ENCODE measurements around the gene CRADD. TPM values are rescaled to one million over a fixed set of nuclear protein-coding genes. Genes with fewer than 3 reads are reported as not detected.
A peak's percentile ranks its signal among the peaks of the same experiment; 100 is the strongest.

The CRADD gene
- total and polyA plus RNA-seq, 10 of the 15 experiments (the other 5 are each of a cell fraction or from before 2014, with no cell fraction given): 7.6 to 15.5 (median 11.7) TPM

DNA sequence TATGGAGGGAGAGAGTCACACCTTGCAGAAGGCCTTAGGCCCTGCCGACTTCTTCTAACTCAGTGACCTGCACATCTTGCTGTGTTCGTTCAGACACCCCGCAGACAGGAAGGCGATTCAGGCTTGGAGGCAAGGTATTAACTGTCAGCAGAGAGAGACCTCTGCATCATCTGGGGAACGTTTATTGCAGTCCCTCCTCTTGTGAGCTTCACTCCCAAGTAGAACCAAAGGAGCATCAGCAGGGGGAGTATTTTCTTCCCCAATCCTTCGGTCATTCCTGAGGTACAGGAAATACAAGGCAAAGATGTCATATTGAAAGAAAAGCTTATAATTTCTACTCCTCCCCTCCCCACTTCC lies 217.9 kb downstream of the CRADD start (continued):
- TF ChIP-seq, protein P1, sequence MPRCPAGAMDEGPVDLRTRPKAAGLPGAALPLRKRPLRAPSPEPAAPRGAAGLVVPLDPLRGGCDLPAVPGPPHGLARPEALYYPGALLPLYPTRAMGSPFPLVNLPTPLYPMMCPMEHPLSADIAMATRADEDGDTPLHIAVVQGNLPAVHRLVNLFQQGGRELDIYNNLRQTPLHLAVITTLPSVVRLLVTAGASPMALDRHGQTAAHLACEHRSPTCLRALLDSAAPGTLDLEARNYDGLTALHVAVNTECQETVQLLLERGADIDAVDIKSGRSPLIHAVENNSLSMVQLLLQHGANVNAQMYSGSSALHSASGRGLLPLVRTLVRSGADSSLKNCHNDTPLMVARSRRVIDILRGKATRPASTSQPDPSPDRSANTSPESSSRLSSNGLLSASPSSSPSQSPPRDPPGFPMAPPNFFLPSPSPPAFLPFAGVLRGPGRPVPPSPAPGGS (IDR thresholded peaks at IDR 0.05; ENCODE audit: borderline replicate concordance, insufficient read depth, low read depth, low read length, poor library complexity, severe bottlenecking): no peak
- TF ChIP-seq, protein P2, sequence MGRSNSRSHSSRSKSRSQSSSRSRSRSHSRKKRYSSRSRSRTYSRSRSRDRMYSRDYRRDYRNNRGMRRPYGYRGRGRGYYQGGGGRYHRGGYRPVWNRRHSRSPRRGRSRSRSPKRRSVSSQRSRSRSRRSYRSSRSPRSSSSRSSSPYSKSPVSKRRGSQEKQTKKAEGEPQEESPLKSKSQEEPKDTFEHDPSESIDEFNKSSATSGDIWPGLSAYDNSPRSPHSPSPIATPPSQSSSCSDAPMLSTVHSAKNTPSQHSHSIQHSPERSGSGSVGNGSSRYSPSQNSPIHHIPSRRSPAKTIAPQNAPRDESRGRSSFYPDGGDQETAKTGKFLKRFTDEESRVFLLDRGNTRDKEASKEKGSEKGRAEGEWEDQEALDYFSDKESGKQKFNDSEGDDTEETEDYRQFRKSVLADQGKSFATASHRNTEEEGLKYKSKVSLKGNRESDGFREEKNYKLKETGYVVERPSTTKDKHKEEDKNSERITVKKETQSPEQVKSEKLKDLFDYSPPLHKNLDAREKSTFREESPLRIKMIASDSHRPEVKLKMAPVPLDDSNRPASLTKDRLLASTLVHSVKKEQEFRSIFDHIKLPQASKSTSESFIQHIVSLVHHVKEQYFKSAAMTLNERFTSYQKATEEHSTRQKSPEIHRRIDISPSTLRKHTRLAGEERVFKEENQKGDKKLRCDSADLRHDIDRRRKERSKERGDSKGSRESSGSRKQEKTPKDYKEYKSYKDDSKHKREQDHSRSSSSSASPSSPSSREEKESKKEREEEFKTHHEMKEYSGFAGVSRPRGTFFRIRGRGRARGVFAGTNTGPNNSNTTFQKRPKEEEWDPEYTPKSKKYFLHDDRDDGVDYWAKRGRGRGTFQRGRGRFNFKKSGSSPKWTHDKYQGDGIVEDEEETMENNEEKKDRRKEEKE (IDR thresholded peaks at IDR 0.05): no peak
- no peak for TF ChIP-seq MTA3 (IDR thresholded peaks at IDR 0.05; ENCODE audit: borderline replicate concordance, low read length)
- TF ChIP-seq PKNOX1 (IDR thresholded peaks at IDR 0.05): no peak

- Histone ChIP-seq H2AFZ (ENCODE audit: control insufficient read depth, low read depth, low read length) (no peak overlapping the region), H3K4me3 (no peak overlapping the region), H3K27me3 (replicated peaks in 1 of 2; ENCODE audit: control insufficient read depth in 2 of 2, insufficient read depth in 2 of 2, low read length in 1 of 2) (peaks cover 0 to 4% of the 10 kb centered on the region in 2 experiments; a peak in 2 of 4 replicates), H3K9ac (ENCODE audit: control insufficient read depth, insufficient read depth, low read length) (no peak overlapping the region), H3K36me3 (ENCODE audit: control insufficient read depth in 2 of 2, insufficient read depth in 2 of 2, low read length in 1 of 2) (no peaks in the 10 kb centered on the region), H3K27ac (ENCODE audit: control insufficient read depth, insufficient read depth) (no peak overlapping the region), H3K4me2 (ENCODE audit: control insufficient read depth, insufficient read depth) (no peak overlapping the region), H3K4me1 (ENCODE audit: control insufficient read depth, insufficient read depth, low read length) (no peaks in the 10 kb centered on the region), H3K9me3 (replicated peaks; ENCODE audit: control insufficient read depth, insufficient read depth, low read length) (no peaks in the 10 kb centered on the region), H3K79me2 (ENCODE audit: control insufficient read depth, insufficient read depth, low read length) (no peaks in the 10 kb centered on the region), H4K20me1 (ENCODE audit: control insufficient read depth, insufficient read depth) (no peaks in the 10 kb centered on the region)
- DNase-seq (ENCODE audit: low read depth, low spot score) (no peak), FAIRE-seq (no peak), ATAC-seq (peak; percentile 20; the same call in 1 of the 3 replicates)
- in situ Hi-C loops (cut with MboI) (no loop called here), intact Hi-C loops (cut with micrococcal nuclease; ENCODE audit: unreplicated experiment) (no loop called here)
- no TSS peak for BruUV-seq (replicated peaks)
- TF ChIP-seq ZNF207 (IDR thresholded peaks at IDR 0.05; ENCODE audit: borderline replicate concordance) (no peak), ZNF384 (IDR thresholded peaks at IDR 0.05; ENCODE audit: borderline replicate concordance, low read depth, low read length) (no peak), KAT2A (conservative IDR thresholded peaks at IDR 0.05; ENCODE audit: control insufficient read depth, low read depth, low read length) (no peak), FOXM1 (IDR thresholded peaks at IDR 0.05; ENCODE audit: low read depth, low read length) (no peak)
- ChIA-PET CTCF (no interaction called here), RAD21 (ENCODE audit: unreplicated experiment) (no interaction called here), POLR2A (no interaction called here), SMC1A (ENCODE audit: uncharacterized antibody, unreplicated experiment) (no interaction called here)
- 58% methylated on average over 1 of the region's 1 CpG for WGBS (ENCODE audit: insufficient coverage, insufficient replicate concordance, low lambda C conversion rate, missing lambda C conversion rate)
Observed at GRCh38 chr12:93896427-93896826, 219.3 kb downstream of the CRADD start.

Data from GM12878 (cell line).